ENCODE results near the gene GLP2R.
"Not testable (repeated sequence)": the region's sequence is repeated elsewhere in the genome, so short reads cannot be mapped to it uniquely, and the experiment has no call there.

GLP2R gene

DNA sequence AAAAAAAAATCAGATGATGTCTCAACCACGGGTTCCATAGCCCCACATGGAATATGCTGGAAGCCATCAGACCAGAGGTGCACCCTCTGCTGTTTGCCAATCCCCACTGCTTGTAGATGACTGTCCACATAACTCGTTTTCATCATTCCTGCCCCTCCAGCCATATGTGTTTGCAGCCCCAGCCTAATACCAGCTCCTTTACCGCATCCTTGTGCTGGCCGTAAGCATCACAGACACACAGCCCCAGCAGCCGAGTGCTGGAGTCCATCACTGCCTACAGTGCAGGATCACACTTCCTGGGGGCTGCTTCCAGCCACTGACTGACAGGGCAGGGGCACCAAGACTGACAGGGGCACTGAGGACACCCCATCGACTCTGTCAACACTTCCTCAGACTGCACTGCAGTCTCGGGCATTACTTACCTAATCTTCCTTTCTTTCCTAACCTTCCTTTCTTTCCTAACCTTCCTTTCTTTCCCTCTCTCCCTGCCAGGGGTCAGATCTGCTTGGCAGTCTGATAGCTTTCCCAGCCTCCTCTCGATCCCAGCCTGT, 74.4 kb downstream of the GLP2R start:
- no peak for DNase-seq

- no peak for DNase-seq
Observed at GRCh38 chr17:9900784-9901183, 75.1 kb downstream of the GLP2R start.

- DNase-seq = no peak
Observed at GRCh38 chr17:9902120-9902519, 76.4 kb downstream of the GLP2R start.

GRCh38 chr17:9904277-9905077, 78.8 kb downstream of the GLP2R start:
- no peak for DNase-seq

- no peak for DNase-seq
Observed at GRCh38 chr17:9905078-9905415, 79.3 kb downstream of the GLP2R start, which contains the start of gene RCVRN. Gene RCVRN (minus strand): TSS chr17:9905271. CDS start chr17:9905180, 91 bp downstream.

GRCh38 chr17:9905902-9906301, 80.2 kb downstream of the GLP2R start:
- no peak for DNase-seq

DNA sequence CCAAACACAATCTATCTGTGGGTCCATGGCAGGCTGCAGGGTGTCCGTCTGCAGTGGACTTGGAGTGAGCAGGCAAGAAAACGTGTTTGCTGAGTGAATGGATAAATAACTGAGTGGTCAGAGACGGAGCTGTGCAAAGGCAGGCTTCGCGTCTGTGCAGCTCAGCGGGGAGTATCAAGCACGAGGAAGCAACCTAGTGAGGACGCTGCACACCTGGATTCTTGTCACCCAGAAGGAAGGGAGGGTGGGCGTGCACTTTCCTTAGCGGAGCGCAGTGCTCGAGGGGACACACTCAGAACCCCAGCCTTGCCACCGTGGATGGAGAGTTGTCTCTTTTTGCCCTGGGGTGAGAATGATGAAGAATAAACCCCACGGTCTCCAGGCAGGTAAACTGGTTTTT, 80.9 kb downstream of the GLP2R start:
- DNase-seq = no peak

DNA sequence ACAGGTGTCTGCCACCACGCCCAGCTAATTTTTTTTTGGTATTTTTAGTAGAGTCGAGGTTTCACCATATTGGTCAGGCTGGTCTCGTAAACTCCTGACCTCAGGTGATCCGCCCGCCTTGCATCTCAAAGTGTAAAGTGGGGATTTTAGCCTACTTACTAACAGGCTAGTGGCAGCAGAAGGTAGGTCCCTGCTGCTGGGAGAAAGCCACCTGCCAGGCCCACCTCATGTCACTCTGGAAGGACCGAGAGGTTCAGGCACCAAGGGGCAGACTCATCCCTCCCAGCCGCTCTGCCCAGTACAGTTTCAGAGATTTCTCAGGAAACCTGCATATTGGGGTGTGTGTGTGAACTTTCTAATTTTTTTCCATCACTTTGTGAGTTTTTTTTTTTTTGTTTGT, 81.4 kb downstream of the GLP2R start:
- no peak for DNase-seq

DNA sequence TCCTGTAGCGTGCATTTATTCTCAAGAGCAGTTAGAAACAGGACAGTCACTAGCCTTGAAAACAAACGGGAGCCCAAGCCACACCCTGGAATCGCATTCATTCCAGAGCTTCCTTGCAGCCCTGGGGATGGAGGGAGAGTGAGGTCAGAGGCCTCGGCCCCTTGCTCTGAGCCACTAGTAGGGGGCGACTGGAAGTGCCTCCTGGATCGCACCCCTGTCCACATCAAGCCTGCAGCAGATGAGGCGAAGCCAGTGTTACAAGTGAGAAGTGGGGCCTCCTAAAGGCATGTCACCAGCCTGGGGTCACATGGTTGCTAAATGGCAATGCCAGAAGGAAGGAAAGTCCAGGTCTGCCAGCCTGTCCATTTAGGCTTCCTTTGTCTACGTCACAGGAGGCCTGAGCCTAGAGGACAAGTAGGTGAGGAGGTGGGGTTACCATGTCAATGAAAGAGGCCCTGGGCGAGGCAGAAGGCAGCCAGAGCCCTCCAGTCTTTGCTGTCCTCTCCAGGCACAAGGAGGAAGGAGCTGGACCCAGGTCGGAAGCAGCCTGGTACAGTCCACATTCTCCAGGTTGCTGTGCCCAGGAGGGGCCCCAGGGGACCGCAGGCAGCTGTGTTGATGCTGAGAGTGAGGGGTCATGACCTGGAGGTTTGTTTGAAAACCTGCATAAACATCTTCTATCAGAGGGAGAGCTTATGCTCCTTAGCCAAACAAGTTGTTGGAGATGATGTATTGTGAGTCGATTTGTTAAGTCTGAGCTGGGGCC, 82.3 kb downstream of the GLP2R start:
- no peak for DNase-seq

GRCh38 chr17:9908649-9909042, 82.9 kb downstream of the GLP2R start:
- no peak for DNase-seq

GRCh38 chr17:9911089-9911488, 85.4 kb downstream of the GLP2R start:
- DNase-seq = no peak

DNA sequence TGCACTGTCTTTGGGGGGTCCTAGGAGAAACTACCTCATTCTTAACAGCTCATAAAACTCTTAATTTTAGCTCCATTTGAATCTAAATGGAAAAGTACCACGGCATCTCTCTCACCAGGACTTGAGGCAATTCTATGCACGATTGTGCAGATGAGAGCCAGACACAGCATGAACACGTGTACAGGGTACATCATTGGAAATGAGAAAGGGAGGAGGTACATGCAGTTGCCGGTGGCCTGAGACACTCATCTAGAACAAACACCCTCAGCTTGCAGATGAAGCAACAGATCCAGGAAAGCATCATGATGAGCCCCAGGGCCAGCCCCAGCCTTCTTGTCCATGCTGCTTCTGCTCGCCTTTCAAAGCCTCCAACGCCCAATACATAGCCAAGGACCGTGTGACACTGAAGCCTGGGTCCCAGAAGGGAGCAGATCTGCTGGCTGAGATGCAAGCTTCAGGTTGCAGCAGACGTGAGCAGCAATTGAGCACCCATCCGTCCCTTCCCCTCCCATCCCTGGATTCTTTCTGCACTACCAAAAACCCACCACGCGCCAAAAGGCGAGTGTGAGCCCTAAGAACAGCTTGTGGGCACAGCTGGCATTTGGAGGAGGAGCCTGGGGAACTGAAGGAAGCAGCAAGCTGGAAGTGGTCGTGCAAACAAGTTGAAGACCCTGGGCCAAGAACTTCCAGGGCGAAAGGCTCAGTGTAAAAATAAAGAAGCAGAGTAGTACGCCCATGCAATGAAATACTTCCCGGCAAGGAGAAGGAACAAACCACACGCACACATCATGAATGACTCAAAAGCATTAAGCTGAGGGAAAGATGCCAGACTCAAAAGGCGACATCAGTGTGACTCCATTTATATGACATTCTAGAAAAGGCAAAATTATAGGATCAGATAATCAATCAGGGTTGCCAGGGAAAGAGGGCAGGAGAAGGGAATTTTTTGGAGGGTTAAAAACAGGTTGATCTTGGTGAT, 86.7 kb downstream of the GLP2R start:
- DNase-seq = no peak

- no peak for DNase-seq
Observed at GRCh38 chr17:9913476-9913875, 87.8 kb downstream of the GLP2R start.

GRCh38 chr17:9916108-9916507, 90.4 kb downstream of the GLP2R start:
- DNase-seq = no peak

DNA sequence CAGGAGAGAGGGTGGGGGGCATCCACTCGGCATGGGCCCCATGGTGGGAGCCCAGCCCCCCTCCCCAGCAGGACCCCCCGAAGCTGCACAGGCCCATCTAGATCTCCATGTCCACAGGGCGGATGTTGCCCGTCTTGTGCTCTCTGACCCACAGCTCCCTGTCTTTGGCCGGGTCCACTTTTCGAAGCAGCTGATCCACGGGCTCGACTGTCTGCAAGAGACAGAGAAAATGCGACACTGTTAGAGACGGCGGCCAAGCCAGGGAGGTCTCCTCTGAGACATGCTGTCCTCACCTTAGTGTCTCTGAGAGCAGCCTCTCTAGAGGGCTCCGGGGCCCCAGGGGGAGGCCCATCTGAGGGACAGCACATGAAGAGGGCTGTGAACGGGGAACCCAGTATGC, 91.4 kb downstream of the GLP2R start:
- no peak for DNase-seq

GRCh38 chr17:9917801-9918200, 92.1 kb downstream of the GLP2R start:
- DNase-seq = no peak

DNA sequence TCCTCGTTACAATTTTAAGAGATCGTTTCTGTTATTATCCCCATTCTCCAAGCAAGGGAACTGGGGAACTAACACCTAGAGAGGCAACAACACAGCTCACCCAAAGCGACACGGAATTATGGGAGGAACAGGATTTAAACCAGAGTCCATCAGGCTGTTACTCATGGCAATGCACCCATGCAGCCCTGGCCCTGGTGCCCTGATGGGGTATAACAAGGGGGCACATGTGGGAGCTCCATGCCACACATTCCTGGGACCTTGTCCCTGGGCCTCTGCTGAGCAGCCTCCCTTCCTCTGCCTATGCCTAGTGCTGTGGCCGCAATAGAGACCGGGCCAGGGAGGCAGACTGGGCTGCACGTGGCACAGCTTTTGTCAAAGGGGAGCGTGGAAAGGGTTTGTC, 92.6 kb downstream of the GLP2R start:
- no peak for DNase-seq

GRCh38 chr17:9918804-9919352, 93.2 kb downstream of the GLP2R start:
- DNase-seq = no peak

GRCh38 chr17:9921216-9921615, 95.5 kb downstream of the GLP2R start:
- DNase-seq = not testable (repeated sequence)

- DNase-seq = no peak
Observed at GRCh38 chr17:9922012-9922848, 96.5 kb downstream of the GLP2R start.

DNA sequence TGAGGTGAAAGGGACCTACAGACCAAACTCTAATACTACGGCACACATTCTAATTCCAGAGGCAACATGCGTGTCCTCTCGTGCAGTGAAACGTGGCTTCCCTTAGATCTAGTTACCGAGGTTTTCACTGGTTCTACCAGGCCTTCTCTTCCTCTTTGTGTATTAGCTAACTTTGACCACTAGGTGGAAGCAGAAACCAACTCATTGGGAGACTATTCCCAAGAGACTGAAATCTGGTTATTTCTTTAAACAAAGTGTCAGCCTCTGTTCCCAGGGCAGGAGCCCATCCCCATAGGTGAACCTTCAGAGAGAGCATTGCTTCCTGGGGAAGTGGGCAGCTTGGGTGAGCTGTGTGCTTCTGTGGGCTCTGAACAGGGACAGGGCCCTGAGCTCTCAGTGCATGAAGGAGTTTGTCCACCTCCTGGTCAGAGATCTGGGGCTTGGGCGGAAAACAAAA, 99.0 kb downstream of the GLP2R start:
- no peak for DNase-seq

Data from activated CD4-positive, alpha-beta T cell treated with anti-CD3 and anti-CD28 coated beads, Interleukin-2, amount 50 U/mL, for 4 hours (primary cell).